Kidney (tissue), 14 donors: ENCODE measurements around the gene BRINP3. TPM values are rescaled to one million over a fixed set of nuclear protein-coding genes. Genes with fewer than 3 reads are reported as not detected.

ENCODE experiments used
- DNase-seq, 5 donors: peaks; one replicate each; pipeline ENCODE4 v3.0.0-alpha.2; 2013 to 2020
- FAIRE-seq: peaks from 2 replicates; lab custom pipeline; 2012; peaks lifted over from hg19 to GRCh38; lab: Jason Lieb, UNC
- H3K27ac ChIP-seq, 2 donors: one replicate each; pipeline ENCODE4 v1.7.0; 2013; ENCODE audit warnings: low read depth in 2 of 2, low read length in 2 of 2, inconsistent platforms in 1 of 2
- H3K27me3 ChIP-seq: one replicate; pipeline ENCODE4 v1.7.1; 2013; ENCODE audit warnings: low read length, inconsistent platforms; ENCODE audit not compliant: control insufficient read depth, insufficient read depth
- H3K36me3 ChIP-seq, 3 donors: one replicate each; pipeline versions ENCODE4 v1.7.0 to v1.7.1; 2013; ENCODE audit warnings: low read length in 3 of 3, control low read depth in 1 of 3, inconsistent platforms in 1 of 3; ENCODE audit not compliant: insufficient read depth in 3 of 3, control insufficient read depth in 2 of 3
- H3K4me1 ChIP-seq, 3 donors: one replicate each; pipeline versions ENCODE4 v1.7.0 to v1.7.1; 2013; ENCODE audit warnings: low read length in 3 of 3, inconsistent platforms in 1 of 3, low read depth in 1 of 3; ENCODE audit not compliant: control insufficient read depth in 2 of 3, insufficient read depth in 2 of 3
- H3K4me3 ChIP-seq, 3 donors: one replicate each; pipeline versions ENCODE4 v1.7.0 to v1.8.1; 2013; ENCODE audit warnings: low read length in 3 of 3, control low read depth in 1 of 3, inconsistent platforms in 1 of 3
- H3K9ac ChIP-seq, 3 donors: one replicate each; pipeline versions ENCODE4 v1.7.0 to v1.7.1; 2013; ENCODE audit warnings: low read length in 3 of 3, control low read depth in 1 of 3, inconsistent platforms in 1 of 3
- H3K9me3 ChIP-seq, 3 donors: one replicate each; pipeline versions ENCODE4 v1.7.0 to v1.7.1; 2013; ENCODE audit warnings: low read length in 3 of 3, control low read depth in 1 of 3, inconsistent platforms in 1 of 3; ENCODE audit not compliant: control insufficient read depth in 2 of 3, insufficient read depth in 1 of 3
- CTCF ChIP-seq: IDR thresholded peaks from 3 replicates; pipeline ENCODE4 v1.5.1; 2012; ENCODE audit warnings: mild to moderate bottlenecking, moderate library complexity, borderline replicate concordance; ENCODE audit not compliant: insufficient read depth; ENCODE audit errors: extremely low read depth
- intact Hi-C: fragments of 100-400 bp; cut with DNase I; formaldehyde crosslinking; loops from one replicate; pipeline ENCODE4 v1.11.1; 2022
- polyA plus RNA-seq: library from polyadenylated mRNA; stranded (reverse); fragments of 350-450 nt; fragmentation: Illumina TruSeq; extraction: RNeasy Lipid Tissue Mini Kit (QIAGEN cat#74804); gene quantifications from one replicate; pipeline ENCODE4 v1.2.3, GENCODE V29; 2014; ENCODE audit warnings: low read depth, low replicate concordance; ENCODE audit not compliant: insufficient read depth
- total RNA-seq: library from RNA; stranded (reverse); fragmentation: NEBNext Ultra II Directional; extraction: Animal tissue kit (Norgen Biotek cat#: 25700); gene quantifications from one replicate; pipeline ENCODE4 v1.2.1, GENCODE V29; 2021
- donor health status: control.
- donor health status: control.
- donor health status: control.
- donor health status: control.
- donor health status: control.
- donor health status: DM: yes; HTN: yes; CAD: no.
- donor health status: Normal renal cell carcinoma (clear cell type).

BRINP3 gene
- total and polyA plus RNA-seq, 2 donors from 2014 or later, result 1.4 to 1.8 TPM

GRCh38 chr1:190472494-190472893, 5.2 kb downstream of the BRINP3 start:
- Histone ChIP-seq H3K27me3 (peaks cover 7% of the 10 kb centered on the region), H3K9me3 (no peaks in the 10 kb centered on the region), H3K4me1 (no peaks in the 10 kb centered on the region), H3K36me3 (no peaks in the 10 kb centered on the region), H3K27ac (no peak overlapping the region), H3K9ac (no peak overlapping the region), H3K4me3 (no peak overlapping the region)
- intact Hi-C loops, result no loop called here
- no peak for TF ChIP-seq CTCF
- FAIRE-seq (no peak), DNase-seq (no peak)

- intact Hi-C loops, result no loop called here
- TF ChIP-seq CTCF, result no peak
- Histone ChIP-seq H3K27ac (no peak overlapping the region), H3K36me3 (no peaks in the 10 kb centered on the region), H3K9me3 (no peaks in the 10 kb centered on the region), H3K4me1 (no peaks in the 10 kb centered on the region), H3K4me3 (no peak overlapping the region), H3K9ac (no peak overlapping the region), H3K27me3 (peaks cover 5% of the 10 kb centered on the region)
- FAIRE-seq (no peak), DNase-seq (no peak)
Measured at GRCh38 chr1:190472042-190472441, 5.6 kb downstream of the BRINP3 start.

- Histone ChIP-seq H3K9ac (no peak overlapping the region), H3K4me1 (no peaks in the 10 kb centered on the region), H3K27ac (no peak overlapping the region), H3K4me3 (no peak overlapping the region), H3K36me3 (no peaks in the 10 kb centered on the region), H3K9me3 (no peaks in the 10 kb centered on the region), H3K27me3 (no peaks in the 10 kb centered on the region)
- FAIRE-seq, result no peak
- TF ChIP-seq CTCF, result no peak
- no peak for DNase-seq
- intact Hi-C loops, result no loop called here
Measured at GRCh38 chr1:190464690-190465089, 13.0 kb downstream of the BRINP3 start.

GRCh38 chr1:190456129-190456528, 21.5 kb downstream of the BRINP3 start:
- intact Hi-C loops, result no loop called here
- no peak for FAIRE-seq
- no peak overlapping the region for H3K27ac ChIP-seq

More at GRCh38 chr1:190456129-190456528, 21.5 kb downstream of the BRINP3 start:
- TF ChIP-seq CTCF, result no peak
- Histone ChIP-seq H3K9me3 (no peaks in the 10 kb centered on the region), H3K4me1 (no peaks in the 10 kb centered on the region), H3K4me3 (no peak overlapping the region), H3K27me3 (no peaks in the 10 kb centered on the region), H3K9ac (no peak overlapping the region), H3K36me3 (no peaks in the 10 kb centered on the region)
- no peak for DNase-seq
